ENCODE data around the gene STX16. TPM values are rescaled to one million over a fixed set of nuclear protein-coding genes. Genes with fewer than 3 reads are reported as not detected.

STX16 gene
- total RNA-seq, 1 experiment from 2014 or later: 97.0 TPM

GRCh38 chr20:58664883-58665282, 13.8 kb downstream of the STX16 start:
- intact Hi-C loops (cut with micrococcal nuclease; ENCODE audit: unreplicated experiment): no loop called here
- Histone ChIP-seq H3K4me1 (no peaks in the 10 kb centered on the region), H3K4me3 (ENCODE audit: low read depth, low read length) (no peak overlapping the region), H3K36me3 (ENCODE audit: control insufficient read depth, insufficient read depth, low read length) (peaks cover 8% of the 10 kb centered on the region; the same call in 1 of the 2 replicates), H3K9me3 (no peaks in the 10 kb centered on the region), H3K27me3 (replicated peaks; ENCODE audit: control insufficient read depth, insufficient read depth, low read length) (no peaks in the 10 kb centered on the region)
- Mint-ChIP-seq H3K27me3 (ENCODE audit: insufficient read depth, unreplicated experiment) (no peaks in the 10 kb centered on the region), H3K9me3 (ENCODE audit: unreplicated experiment) (no peaks in the 10 kb centered on the region), H3K27ac (ENCODE audit: unreplicated experiment) (no peak overlapping the region), H3K36me3 (ENCODE audit: insufficient read depth, unreplicated experiment) (peaks cover 70% of the 10 kb centered on the region), H3K4me1 (ENCODE audit: low read depth, unreplicated experiment) (no peaks in the 10 kb centered on the region), H3K4me3 (ENCODE audit: unreplicated experiment) (no peak overlapping the region)
- no TSS peak for BruUV-seq (replicated peaks)
- no peak for DNase-seq
- ChIA-PET POLR2A (interaction anchor here (0.5 kb wide), 1 partner anchor 14 kb away, joined by 5 read pairs; no protein-coding TSS in a partner anchor), CTCF (interaction anchor here (1.1 kb wide), 1 partner anchor 14 kb away, joined by 7 read pairs; the partner anchor contains the start of gene STX16)
- no peak for TF ChIP-seq CTCF (IDR thresholded peaks at IDR 0.05; ENCODE audit: insufficient read depth in 1 of 2, low read depth in 1 of 2, low read length in 1 of 2, severe bottlenecking in 1 of 2, unreplicated experiment in 1 of 2)

- no peaks in the 10 kb centered on the region for H3K4me1 Mint-ChIP-seq (ENCODE audit: low read depth, unreplicated experiment)
- peaks cover 73% of the 10 kb centered on the region for H3K36me3 Mint-ChIP-seq (ENCODE audit: insufficient read depth, unreplicated experiment)
- ChIA-PET POLR2A (no interaction called here), CTCF (no interaction called here)
- intact Hi-C loops (cut with micrococcal nuclease; ENCODE audit: unreplicated experiment): no loop called here
- H3K9me3 Mint-ChIP-seq (ENCODE audit: unreplicated experiment): no peaks in the 10 kb centered on the region
- no peaks in the 10 kb centered on the region for H3K9me3 ChIP-seq
- H3K27me3 Mint-ChIP-seq (ENCODE audit: insufficient read depth, unreplicated experiment): no peaks in the 10 kb centered on the region
- no peak overlapping the region for H3K27ac Mint-ChIP-seq (ENCODE audit: unreplicated experiment)
- H3K4me3 ChIP-seq (ENCODE audit: low read depth, low read length): no peak overlapping the region
- peaks cover 8% of the 10 kb centered on the region; the same call in 1 of the 2 replicates for H3K36me3 ChIP-seq (ENCODE audit: control insufficient read depth, insufficient read depth, low read length)
- no peak for TF ChIP-seq CTCF (IDR thresholded peaks at IDR 0.05; ENCODE audit: insufficient read depth in 1 of 2, low read depth in 1 of 2, low read length in 1 of 2, severe bottlenecking in 1 of 2, unreplicated experiment in 1 of 2)
- no peaks in the 10 kb centered on the region for H3K4me1 ChIP-seq
- no TSS peak for BruUV-seq (replicated peaks)
- no peak for DNase-seq
- no peaks in the 10 kb centered on the region for H3K27me3 ChIP-seq (replicated peaks; ENCODE audit: control insufficient read depth, insufficient read depth, low read length)
- H3K4me3 Mint-ChIP-seq (ENCODE audit: unreplicated experiment): no peak overlapping the region
These were observed 14.5 kb downstream of the STX16 start for GRCh38 chr20:58665606-58666005.

- Histone ChIP-seq H3K27me3 (replicated peaks; ENCODE audit: control insufficient read depth, insufficient read depth, low read length) (no peaks in the 10 kb centered on the region), H3K36me3 (ENCODE audit: control insufficient read depth, insufficient read depth, low read length) (peaks cover 8% of the 10 kb centered on the region; the same call in 1 of the 2 replicates), H3K4me1 (no peaks in the 10 kb centered on the region), H3K9me3 (no peaks in the 10 kb centered on the region), H3K4me3 (ENCODE audit: low read depth, low read length) (no peak overlapping the region)
- intact Hi-C loops (cut with micrococcal nuclease; ENCODE audit: unreplicated experiment): no loop called here
- no peak for DNase-seq
- Mint-ChIP-seq H3K4me3 (ENCODE audit: unreplicated experiment) (no peak overlapping the region), H3K27me3 (ENCODE audit: insufficient read depth, unreplicated experiment) (no peaks in the 10 kb centered on the region), H3K9me3 (ENCODE audit: unreplicated experiment) (no peaks in the 10 kb centered on the region), H3K27ac (ENCODE audit: unreplicated experiment) (no peak overlapping the region), H3K36me3 (ENCODE audit: insufficient read depth, unreplicated experiment) (peaks cover 74% of the 10 kb centered on the region), H3K4me1 (ENCODE audit: low read depth, unreplicated experiment) (no peaks in the 10 kb centered on the region)
- CTCF ChIA-PET: interaction anchor here (0.7 kb wide), 1 partner anchor 25 kb away, joined by 3 read pairs; no protein-coding TSS in a partner anchor
- no TSS peak for BruUV-seq (replicated peaks)
- POLR2A ChIA-PET: no interaction called here
- no peak for TF ChIP-seq CTCF (IDR thresholded peaks at IDR 0.05; ENCODE audit: insufficient read depth in 1 of 2, low read depth in 1 of 2, low read length in 1 of 2, severe bottlenecking in 1 of 2, unreplicated experiment in 1 of 2)
These were observed 15.6 kb downstream of the STX16 start for GRCh38 chr20:58666702-58667101.
